ENCODE results near the gene IZUMO4. TPM values are rescaled to one million over a fixed set of nuclear protein-coding genes. Genes with fewer than 3 reads are reported as not detected.

Gene IZUMO4
- total and polyA plus RNA-seq, 2 donors (not counting 1 experiment from before 2014, with no cell fraction given): 34.8 to 93.9 TPM

DNA sequence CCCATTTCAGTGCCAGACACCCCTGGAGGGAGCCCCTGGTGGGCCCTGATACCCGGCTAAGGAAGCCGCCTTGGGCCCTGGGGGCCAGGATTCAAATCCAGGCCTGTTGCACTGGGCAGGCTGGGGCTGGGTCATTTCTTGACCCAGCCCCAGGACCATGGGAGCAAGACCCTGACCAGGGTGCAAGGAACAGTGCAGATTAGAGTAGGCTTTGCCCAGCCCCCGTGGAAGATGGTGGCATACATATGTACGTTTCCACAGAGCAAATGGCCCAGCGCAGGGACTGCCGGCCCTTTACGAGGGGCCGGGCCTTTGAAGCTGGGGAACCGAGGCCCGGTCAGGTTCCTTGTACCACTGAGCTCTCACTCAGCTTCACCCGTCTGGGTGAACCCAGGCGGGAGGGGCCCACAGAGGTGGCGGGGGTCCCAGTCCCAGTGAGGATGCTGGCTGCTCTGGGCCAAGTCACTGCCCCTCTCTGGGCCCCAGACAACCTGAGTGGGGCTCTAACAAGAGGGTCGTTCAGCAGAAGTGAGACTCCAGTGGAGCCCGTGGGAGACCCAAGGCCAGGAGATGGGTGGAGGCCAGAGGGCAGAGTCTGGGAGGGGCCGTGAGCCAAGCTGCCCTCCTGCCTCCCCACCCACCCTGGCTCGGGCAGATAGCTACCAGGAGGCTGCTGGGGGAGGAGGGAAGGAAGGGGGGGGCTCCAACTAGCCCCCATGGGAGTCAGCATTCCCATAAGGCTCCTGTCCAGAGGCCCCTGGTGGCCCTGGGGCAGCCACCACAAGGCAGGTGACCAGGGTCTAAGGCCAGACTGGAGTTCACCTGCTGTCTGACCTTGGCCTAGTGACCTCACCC lies 48.4 kb upstream of the IZUMO4 start:
- TF ChIP-seq, protein P1, sequence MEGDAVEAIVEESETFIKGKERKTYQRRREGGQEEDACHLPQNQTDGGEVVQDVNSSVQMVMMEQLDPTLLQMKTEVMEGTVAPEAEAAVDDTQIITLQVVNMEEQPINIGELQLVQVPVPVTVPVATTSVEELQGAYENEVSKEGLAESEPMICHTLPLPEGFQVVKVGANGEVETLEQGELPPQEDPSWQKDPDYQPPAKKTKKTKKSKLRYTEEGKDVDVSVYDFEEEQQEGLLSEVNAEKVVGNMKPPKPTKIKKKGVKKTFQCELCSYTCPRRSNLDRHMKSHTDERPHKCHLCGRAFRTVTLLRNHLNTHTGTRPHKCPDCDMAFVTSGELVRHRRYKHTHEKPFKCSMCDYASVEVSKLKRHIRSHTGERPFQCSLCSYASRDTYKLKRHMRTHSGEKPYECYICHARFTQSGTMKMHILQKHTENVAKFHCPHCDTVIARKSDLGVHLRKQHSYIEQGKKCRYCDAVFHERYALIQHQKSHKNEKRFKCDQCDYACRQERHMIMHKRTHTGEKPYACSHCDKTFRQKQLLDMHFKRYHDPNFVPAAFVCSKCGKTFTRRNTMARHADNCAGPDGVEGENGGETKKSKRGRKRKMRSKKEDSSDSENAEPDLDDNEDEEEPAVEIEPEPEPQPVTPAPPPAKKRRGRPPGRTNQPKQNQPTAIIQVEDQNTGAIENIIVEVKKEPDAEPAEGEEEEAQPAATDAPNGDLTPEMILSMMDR (IDR thresholded peaks at IDR 0.05): no peak
- no peak for TF ChIP-seq EZH2 (IDR thresholded peaks at IDR 0.05; ENCODE audit: borderline replicate concordance, insufficient read depth, low read depth, low read length, poor library complexity, severe bottlenecking)
- ChIA-PET POLR2A (interaction anchor here (0.6 to 8.2 kb wide), 8 partner anchors 8 to 144 kb away, joined by 3 to 111 read pairs (median 4); partner anchors contain the start of genes ADAT3, IZUMO4, MOB3A and SCAMP4), CTCF (interaction anchor here (1.2 to 2.0 kb wide), 3 partner anchors 39 to 49 kb away, joined by 3 to 10 read pairs (median 4); partner anchors contain the start of gene IZUMO4)
- Histone ChIP-seq H3K9me3 (ENCODE audit: control extremely low read depth in 1 of 3, control insufficient read depth in 2 of 3, insufficient read depth in 1 of 3, low read length in 2 of 3) (no peaks in the 10 kb centered on the region), H3K36me3 (replicated peaks in 1 of 2; ENCODE audit: control extremely low read depth in 1 of 2, control insufficient read depth in 1 of 2, extremely low read depth in 1 of 2, insufficient read depth in 2 of 2, low read length in 1 of 2) (peaks cover 0 to 61% of the 10 kb centered on the region in 2 experiments), H3K9ac (ENCODE audit: low read length) (peak overlapping the region; percentile 78), H4K20me1 (ENCODE audit: control insufficient read depth, insufficient read depth, low read length, poor library complexity, severe bottlenecking) (peaks cover 75% of the 10 kb centered on the region), H2AFZ (ENCODE audit: insufficient read depth, low read depth, low read length, poor library complexity, severe bottlenecking) (no peak overlapping the region), H3K27ac (ENCODE audit: low read length in 2 of 2) (peak overlapping the region; percentile 92 to 98), H3K4me3 (ENCODE audit: control extremely low read depth in 1 of 5, extremely low read depth in 1 of 5, insufficient read depth in 1 of 5, low read depth in 2 of 5, low read length in 4 of 5) (peak overlapping the region in 3 of 5 experiments; percentile 93 to 98 (median 96)), H3K79me2 (ENCODE audit: control insufficient read depth, insufficient read depth, low read length) (peaks cover 74% of the 10 kb centered on the region), H3K4me1 (ENCODE audit: control insufficient read depth in 2 of 2, insufficient read depth in 2 of 2, low read length in 2 of 2) (peaks cover 83 to 87% of the 10 kb centered on the region in 2 donors), H3K4me2 (replicated peaks; ENCODE audit: low read depth, low read length, poor library complexity, severe bottlenecking) (peak overlapping the region; percentile 92), H3K27me3 (replicated peaks in 1 of 4; ENCODE audit: control extremely low read depth in 1 of 4, control insufficient read depth in 3 of 4, insufficient read depth in 4 of 4, low read length in 3 of 4) (no peaks in the 10 kb centered on the region)
- intact Hi-C loops (cut with micrococcal nuclease): no loop called here
- 81% methylated on average over 14 of the region's 17 CpGs for WGBS (ENCODE audit: insufficient coverage)
- peaks cover 69% of the 10 kb centered on the region for H3K4me1 Mint-ChIP-seq
- DNase-seq (no peak), ATAC-seq (ENCODE audit: low read depth) (no peak)
- H3K4me3 Mint-ChIP-seq: peak overlapping the region; percentile 99
- H3K9me3 Mint-ChIP-seq (ENCODE audit: insufficient read depth): no peaks in the 10 kb centered on the region
- H3K27ac Mint-ChIP-seq: peak overlapping the region; percentile 72
- H3K27me3 Mint-ChIP-seq: no peaks in the 10 kb centered on the region

Measured in B cell (primary cell).